RWPE2 (cell line): ENCODE data around the gene ELFN1.
A peak's percentile ranks its signal among the peaks of the same experiment; 100 is the strongest.

Experiments
- ATAC-seq: fragments of 200-7000 bp; cut with Tn5 transposase; 3 replicates; pipeline ENCODE4 v1.9.1; 2021; ENCODE audit warnings: low read depth
- DNase-seq: peaks from one replicate; pipeline ENCODE4 v3.0.0-alpha.2; 2020; ENCODE audit warnings: low spot score
- H3K27ac ChIP-seq: fragments of 450-650 bp; 2 replicates; pipeline ENCODE4 v1.5.1; 2017; ENCODE audit warnings: mild to moderate bottlenecking; ENCODE audit not compliant: poor library complexity, severe bottlenecking
- H3K27me3 ChIP-seq: fragments of 250-450 bp; sonication (Bioruptor Pico); 2 replicates; pipeline ENCODE4 v1.5.1; 2021; ENCODE audit warnings: mild to moderate bottlenecking, moderate library complexity; ENCODE audit not compliant: insufficient read depth, poor library complexity, severe bottlenecking
- H3K36me3 ChIP-seq: fragments of 250-450 bp; sonication (Bioruptor Pico); 2 replicates; pipeline ENCODE4 v1.5.1; 2020; ENCODE audit warnings: low read depth, mild to moderate bottlenecking, moderate library complexity
- H3K4me1 ChIP-seq: fragments of 250-450 bp; sonication (Bioruptor Pico); 2 replicates; pipeline ENCODE4 v1.5.1; 2021; ENCODE audit warnings: mild to moderate bottlenecking, moderate library complexity; ENCODE audit not compliant: insufficient read depth, poor library complexity, severe bottlenecking
- H3K4me3 ChIP-seq: fragments of 250-450 bp; sonication (Bioruptor Pico); 2 replicates; pipeline ENCODE4 v1.5.1; 2021; ENCODE audit warnings: mild to moderate bottlenecking, moderate library complexity; ENCODE audit not compliant: severe bottlenecking
- H3K9me3 ChIP-seq: fragments of 250-450 bp; sonication (Bioruptor Pico); 2 replicates; pipeline ENCODE4 v1.5.1; 2021; ENCODE audit warnings: mild to moderate bottlenecking, moderate library complexity; ENCODE audit not compliant: severe bottlenecking
- CTCF ChIP-seq: fragments of 450-650 bp; IDR thresholded peaks from one replicate; pipeline ENCODE4 v1.5.1; 2017; ENCODE audit warnings: mild to moderate bottlenecking, moderate library complexity; ENCODE audit not compliant: poor library complexity, severe bottlenecking

ELFN1 gene

DNA sequence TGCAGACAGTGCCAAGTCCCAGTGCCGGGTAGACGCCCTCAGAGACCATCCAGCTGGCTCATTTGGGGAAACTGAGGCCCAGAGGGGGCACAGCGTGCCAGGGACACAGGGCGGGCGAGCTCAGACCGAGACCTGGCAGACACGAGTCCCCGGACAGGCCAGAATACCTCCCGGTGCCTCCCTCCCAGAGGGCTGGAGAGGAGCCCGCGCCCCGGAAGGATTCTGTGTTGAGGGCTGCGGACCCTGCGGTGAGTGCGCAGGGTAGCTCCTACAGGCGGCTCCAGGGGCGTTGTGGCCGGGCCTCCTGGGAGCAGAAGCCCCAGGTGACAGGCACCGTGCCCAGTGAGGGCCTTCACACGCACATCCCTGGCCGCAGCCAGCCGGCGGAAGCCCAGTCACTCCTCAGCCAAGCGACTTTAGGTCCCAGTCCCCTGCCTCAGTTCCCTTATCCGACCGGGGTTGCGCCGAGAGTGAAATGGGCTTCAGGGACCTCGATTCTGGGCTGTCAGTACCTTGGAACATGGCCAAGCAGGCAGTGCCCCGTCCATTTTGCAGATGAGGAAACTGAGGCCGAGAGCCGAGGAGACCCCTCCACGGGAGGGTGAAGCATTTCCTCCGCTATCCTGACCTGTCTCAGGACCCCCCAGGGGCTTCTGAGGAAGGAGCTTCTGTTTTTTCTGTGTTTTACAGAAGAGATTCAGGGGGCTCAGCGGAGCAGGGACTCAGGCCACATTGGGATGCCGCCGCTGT is 73.6 kb downstream of the ELFN1 start:
- H3K27ac ChIP-seq: no peak overlapping the region
- ATAC-seq: no peak
- H3K36me3 ChIP-seq: no peaks in the 10 kb centered on the region
- no peak overlapping the region for H3K4me3 ChIP-seq
- peaks cover 8% of the 10 kb centered on the region for H3K27me3 ChIP-seq
- no peak for TF ChIP-seq CTCF
- peak; percentile 43 for DNase-seq
- H3K4me1 ChIP-seq: no peaks in the 10 kb centered on the region
- no peaks in the 10 kb centered on the region for H3K9me3 ChIP-seq

DNA sequence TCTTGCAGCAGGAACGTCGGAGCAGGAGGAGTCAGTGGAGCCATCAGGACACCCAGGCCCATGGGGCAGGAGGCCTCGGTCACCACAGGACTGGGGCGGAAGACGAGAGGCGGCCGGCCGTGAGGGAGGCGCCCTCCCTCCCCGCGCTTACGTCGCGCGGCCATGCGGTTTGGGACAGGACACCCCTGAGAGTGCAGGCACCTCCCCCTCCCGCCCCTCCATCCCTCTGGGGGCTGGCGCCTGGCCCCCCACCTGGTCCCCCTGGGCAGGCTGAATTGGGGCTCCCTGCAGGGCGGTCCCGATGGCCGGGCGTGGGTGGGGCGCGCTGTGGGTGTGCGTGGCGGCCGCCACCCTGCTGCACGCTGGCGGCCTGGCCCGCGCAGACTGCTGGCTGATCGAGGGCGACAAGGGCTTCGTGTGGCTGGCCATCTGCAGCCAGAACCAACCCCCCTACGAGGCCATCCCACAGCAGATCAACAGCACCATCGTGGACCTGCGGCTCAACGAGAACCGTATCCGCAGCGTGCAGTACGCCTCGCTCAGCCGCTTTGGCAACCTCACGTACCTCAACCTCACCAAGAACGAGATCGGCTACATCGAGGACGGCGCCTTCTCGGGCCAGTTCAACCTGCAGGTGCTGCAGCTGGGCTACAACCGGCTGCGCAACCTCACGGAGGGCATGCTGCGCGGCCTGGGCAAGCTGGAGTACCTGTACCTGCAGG is 74.4 kb downstream of the ELFN1 start:
- H3K27me3 ChIP-seq: peaks cover 10% of the 10 kb centered on the region
- ATAC-seq (no peak), DNase-seq (peak; percentile 24)
- no peak overlapping the region for H3K4me3 ChIP-seq
- H3K27ac ChIP-seq: no peak overlapping the region
- no peak for TF ChIP-seq CTCF
- no peaks in the 10 kb centered on the region for H3K36me3 ChIP-seq
- H3K4me1 ChIP-seq: no peaks in the 10 kb centered on the region
- no peaks in the 10 kb centered on the region for H3K9me3 ChIP-seq

- peaks cover 11% of the 10 kb centered on the region for H3K27me3 ChIP-seq
- no peak overlapping the region for H3K4me3 ChIP-seq
- TF ChIP-seq CTCF: no peak
- H3K9me3 ChIP-seq: no peaks in the 10 kb centered on the region
- no peaks in the 10 kb centered on the region for H3K4me1 ChIP-seq
- DNase-seq (peak; percentile 55), ATAC-seq (no peak)
- no peaks in the 10 kb centered on the region for H3K36me3 ChIP-seq
- H3K27ac ChIP-seq: no peak overlapping the region
These were observed 75.0 kb downstream of the ELFN1 start for GRCh38 chr7:1745018-1745532.

- ATAC-seq (no peak), DNase-seq (peak; percentile 65)
- no peak for TF ChIP-seq CTCF
- Histone ChIP-seq H3K27me3 (peaks cover 11% of the 10 kb centered on the region), H3K27ac (no peak overlapping the region), H3K4me3 (no peak overlapping the region), H3K36me3 (no peaks in the 10 kb centered on the region), H3K9me3 (no peaks in the 10 kb centered on the region), H3K4me1 (no peaks in the 10 kb centered on the region)
These were observed 75.8 kb downstream of the ELFN1 start for GRCh38 chr7:1745576-1746490.
